ENCODE data around the gene NEURL2. TPM values are rescaled to one million over a fixed set of nuclear protein-coding genes. Genes with fewer than 3 reads are reported as not detected.
"Not testable (repeated sequence)": the region's sequence is repeated elsewhere in the genome, so short reads cannot be mapped to it uniquely, and the experiment has no call there.

Gene NEURL2
- total RNA-seq, 1 donor from 2014 or later: 1.5 TPM

DNA sequence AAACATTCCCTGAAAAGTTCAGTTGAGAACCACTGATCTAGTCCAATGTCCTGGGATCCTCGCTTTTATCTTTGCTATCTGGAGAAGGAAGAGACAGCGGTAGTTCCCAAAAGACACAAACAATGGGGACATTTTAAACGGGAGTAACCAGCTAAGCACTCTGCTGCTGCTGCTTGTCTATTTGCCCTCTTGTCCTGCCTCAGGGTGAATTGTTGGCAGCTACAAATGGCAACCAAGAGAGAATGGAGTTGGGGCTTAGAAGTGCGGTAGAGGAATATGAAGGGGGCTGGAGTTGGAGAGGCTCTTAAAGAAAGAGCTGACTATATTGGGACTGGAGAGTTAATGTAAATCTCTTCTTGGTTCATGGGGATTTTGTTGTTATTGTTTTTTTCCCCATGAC, 16.4 kb downstream of the NEURL2 start:
- intact Hi-C loops (cut with micrococcal nuclease): no loop called here

GRCh38 chr20:45874104-45874481, 16.9 kb downstream of the NEURL2 start:
- intact Hi-C loops (cut with micrococcal nuclease): not testable (repeated sequence)

- intact Hi-C loops (cut with micrococcal nuclease): no loop called here
These were observed 17.5 kb downstream of the NEURL2 start for GRCh38 chr20:45873409-45874103.

DNA sequence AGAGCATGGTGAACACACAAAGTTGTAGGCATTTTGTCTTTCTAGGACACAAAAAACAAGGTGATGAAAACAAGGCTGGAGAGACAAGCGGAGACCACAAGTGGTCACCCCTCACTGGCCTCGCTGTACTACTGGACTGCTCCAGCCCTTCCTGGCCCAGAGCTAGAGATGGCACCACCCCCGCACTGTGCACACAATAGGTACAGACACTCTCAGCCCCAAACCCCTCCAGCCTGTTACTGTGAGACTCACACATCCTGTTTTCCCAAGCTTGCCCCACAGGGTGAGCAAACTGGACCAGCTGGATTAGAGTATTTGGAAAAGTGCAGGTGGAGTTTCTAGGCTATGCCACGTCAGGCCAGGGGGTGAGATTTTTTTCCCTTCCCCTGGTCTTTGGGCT, 18.4 kb downstream of the NEURL2 start:
- intact Hi-C loops (cut with micrococcal nuclease): no loop called here

- intact Hi-C loops (cut with micrococcal nuclease): no loop called here
These were observed 23.2 kb downstream of the NEURL2 start for GRCh38 chr20:45867819-45868176.

DNA sequence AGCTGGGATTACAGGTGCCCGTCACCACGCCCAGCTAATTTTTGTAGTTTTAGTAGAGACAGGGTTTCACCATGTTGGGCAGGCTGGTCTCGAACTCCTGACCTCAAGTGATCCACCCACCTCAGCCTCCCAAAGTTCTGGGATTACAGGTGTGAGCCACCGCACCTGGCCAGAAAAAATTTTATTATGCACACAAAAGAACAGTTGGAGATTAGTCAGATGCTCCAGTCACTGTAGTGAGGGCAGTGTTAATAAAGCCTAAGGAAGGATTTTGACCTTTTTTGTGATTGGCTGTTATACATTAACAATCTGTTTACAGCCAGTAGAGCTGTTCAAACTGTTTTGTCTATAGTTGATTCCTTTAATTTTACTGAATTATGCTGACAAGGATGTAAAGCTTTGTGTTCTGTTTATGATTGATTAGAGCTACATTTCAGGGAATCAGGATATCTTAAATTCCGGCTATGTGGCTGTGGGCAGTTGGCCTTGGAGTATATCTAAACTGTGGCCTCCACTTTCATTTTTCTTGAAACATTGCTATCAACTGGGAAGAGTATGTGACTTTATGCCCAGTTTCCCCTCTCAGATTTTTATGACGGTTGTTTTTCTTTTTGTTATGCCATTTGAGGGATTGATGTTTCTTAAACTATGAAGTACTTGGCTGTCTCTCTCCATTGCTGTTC, 23.7 kb downstream of the NEURL2 start:
- intact Hi-C loops (cut with micrococcal nuclease): no loop called here

DNA sequence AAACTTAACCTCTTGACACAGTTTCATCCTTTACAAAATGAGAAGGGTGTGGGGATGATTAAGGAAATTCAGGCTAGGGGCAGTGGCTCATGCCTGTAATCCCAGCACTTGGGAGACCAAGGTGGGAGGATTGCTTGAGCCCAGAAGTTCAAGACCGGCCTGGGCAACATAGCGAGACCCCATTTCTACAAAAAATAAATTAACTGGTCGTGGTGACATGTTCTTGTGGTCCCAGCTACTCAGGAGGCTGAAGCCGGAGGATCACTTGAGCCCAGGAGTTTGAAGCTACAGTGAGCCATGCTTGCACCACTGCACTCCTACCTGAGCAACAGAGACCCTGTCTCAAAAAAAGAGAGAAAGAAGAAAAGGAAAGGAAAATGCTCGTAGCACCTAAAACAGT, 24.6 kb downstream of the NEURL2 start:
- intact Hi-C loops (cut with micrococcal nuclease): no loop called here

DNA sequence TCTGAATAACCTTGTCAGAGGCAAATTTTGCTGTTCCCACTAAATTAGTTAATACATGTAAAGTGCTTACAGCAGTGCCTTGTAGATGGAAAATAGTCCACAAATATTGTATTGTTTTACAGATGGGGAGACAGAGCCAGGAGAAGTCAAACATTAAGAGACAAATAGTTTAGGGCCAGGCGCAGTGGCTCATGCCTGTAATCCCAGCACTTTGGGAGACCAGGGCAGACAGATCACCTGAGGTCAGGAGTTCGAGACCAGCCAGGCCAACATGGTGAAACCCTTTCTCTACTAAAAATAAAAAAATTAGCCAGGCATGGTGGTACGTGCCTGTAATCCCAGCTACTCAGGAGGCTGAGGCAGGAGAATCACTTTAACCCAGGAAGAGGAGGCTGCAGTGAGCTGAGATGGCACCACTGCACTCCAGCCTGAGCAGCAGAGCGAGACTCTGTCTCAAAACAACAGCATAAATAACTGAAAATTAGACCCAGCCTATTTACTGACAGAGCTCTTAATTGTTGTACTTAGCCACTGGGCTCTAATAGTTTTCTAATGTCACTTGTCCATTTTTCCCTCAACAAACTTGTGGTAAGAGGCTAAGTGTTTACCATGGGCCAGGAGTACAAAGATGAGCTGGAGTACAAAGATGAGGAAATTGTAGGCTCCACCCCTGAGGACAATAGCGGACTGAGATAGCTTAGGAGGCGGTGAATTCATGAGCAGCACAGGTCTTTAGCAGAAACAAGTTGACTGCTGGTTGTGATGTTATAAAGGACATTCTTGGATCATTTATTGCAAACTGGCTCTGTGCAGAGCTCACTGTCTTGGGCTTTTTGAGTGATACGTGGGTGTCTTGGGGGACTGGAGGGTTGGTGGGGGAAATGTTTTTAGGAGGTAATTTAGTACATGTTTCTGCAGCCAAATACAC, 27.2 kb downstream of the NEURL2 start:
- intact Hi-C loops (cut with micrococcal nuclease): no loop called here

DNA sequence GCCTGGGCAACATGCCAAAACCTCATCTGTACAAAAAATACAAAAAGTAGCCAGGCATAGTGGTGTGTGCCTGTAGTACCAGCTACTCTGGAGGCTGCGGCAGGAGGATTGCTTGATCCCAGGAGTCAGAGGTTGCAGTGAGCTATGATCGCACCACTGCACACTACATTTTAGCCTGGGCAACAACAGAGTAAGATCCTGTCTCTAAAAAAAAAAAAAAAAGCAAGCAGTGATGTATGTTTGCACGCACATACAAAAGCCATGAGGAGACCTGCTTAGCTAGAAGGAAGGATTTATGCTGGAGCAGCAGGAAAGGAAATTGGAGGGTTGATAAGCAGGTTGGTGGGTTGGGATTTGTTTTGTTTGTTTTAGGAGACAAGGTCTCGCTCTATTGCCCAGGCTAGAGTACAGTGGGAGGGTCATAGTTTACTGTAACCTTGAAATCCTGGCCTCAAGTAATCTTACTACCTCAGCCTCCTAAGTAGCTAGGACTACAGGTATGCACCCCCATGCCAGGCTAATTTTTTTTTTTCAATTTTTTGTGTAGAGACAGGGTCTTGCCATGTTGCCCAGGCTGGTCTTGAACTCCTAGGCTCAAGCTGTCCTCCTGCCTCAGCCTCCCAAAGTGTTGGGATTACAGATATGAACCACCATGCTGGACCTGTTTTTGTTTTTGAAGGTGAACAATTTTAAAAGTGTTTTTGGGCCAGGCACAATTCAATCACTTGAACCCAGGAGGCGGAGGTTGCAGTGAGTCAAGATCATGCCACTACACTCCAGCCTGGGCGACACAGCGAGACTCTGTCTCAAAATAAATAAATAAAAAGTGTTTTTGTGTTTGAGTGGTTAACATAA, 29.6 kb downstream of the NEURL2 start:
- intact Hi-C loops (cut with micrococcal nuclease): no loop called here

DNA sequence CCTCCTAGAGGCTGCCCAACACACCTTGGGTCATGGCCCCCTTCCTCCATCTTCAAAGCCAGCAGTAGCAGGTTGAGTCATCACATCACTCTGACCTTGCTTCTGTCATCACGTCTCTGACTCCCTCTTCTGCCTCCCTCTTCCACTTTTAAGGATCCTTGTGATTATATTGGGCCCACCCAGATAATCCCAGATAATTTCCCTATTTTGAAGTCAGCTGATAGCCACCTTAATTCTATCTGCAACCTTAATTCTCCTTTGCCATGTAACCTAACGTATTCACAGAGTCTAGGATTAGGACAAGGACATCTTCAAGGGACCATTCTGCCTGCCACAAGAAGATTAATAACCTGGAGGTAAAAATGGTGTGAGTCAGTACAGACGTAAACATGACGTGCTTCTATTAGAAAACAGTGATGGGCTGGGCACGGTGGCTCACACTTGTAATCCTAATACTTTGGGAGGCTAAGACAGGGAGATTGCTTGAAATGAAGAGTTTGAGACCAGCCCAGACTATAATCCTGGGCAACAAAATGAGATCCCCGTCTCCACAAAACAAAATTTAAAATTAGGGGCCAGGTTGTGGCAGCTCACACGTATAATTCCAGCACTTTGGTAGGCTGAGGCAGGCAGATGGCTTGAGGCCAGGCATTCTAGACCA, 30.3 kb downstream of the NEURL2 start:
- intact Hi-C loops (cut with micrococcal nuclease): no loop called here

GRCh38 chr20:45859916-45860315, 31.1 kb downstream of the NEURL2 start:
- intact Hi-C loops (cut with micrococcal nuclease): loop anchor here (5.0 kb wide), 1 partner anchor 443 kb away; the partner anchor contains the start of gene PIGT

DNA sequence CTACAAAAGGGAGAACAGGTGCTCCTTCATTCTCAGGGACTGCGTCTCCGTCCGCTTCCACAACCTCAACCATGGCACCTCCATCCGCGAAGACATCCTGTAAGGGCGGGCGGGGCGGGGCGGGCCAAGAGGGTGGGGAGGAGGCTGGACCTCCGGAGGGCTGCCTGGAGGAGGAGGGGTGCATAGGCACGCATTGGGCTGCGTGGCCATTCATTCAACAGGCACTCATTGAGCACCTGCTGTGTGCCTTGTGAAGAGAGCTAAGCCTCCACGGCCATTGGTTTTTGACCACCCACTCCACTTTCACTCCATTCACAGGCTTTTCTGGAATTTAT, 33.2 kb downstream of the NEURL2 start:
- intact Hi-C loops (cut with micrococcal nuclease): loop anchor here (1.0 to 5.0 kb wide), 11 partner anchors 23 to 441 kb away; partner anchors contain the start of genes CTSA, DNTTIP1, NEURL2 and PIGT

- intact Hi-C loops (cut with micrococcal nuclease): loop anchor here (1.0 to 5.0 kb wide), 11 partner anchors 24 to 440 kb away; partner anchors contain the start of genes CTSA, DNTTIP1, NEURL2 and PIGT
These were observed 33.7 kb downstream of the NEURL2 start, which contains the start of the genes ACOT8 and ZSWIM3 for GRCh38 chr20:45857114-45857881. ACOT8 (minus strand) TSS chr20:45857392; CDS start chr20:45857315, 77 bp downstream. ZSWIM3 (plus strand) TSS chr20:45857614; CDS start chr20:45857826, 212 bp downstream.

- intact Hi-C loops (cut with micrococcal nuclease): no loop called here
These were observed 37.5 kb downstream of the NEURL2 start for GRCh38 chr20:45853484-45853883.

GRCh38 chr20:45852326-45852725, 38.7 kb downstream of the NEURL2 start:
- intact Hi-C loops (cut with micrococcal nuclease): no loop called here

DNA sequence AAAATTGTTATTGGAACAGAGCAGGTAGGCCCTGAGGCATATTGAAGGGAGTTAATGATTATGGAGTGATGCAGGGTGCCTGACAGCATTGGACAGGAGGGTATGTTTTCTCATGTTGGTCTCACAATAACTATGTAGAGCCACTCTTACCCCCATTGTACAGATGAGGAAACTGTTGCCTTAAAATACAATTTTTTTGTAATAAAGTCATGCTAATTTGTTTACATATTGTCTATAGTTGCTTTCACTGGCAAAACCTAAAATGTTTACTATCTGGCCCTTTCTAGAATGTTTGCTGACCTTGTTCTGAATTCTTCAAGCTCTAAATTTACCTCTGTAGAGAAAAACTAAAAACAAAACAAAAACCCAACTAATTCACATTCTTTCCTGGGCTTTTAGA, 39.5 kb downstream of the NEURL2 start:
- intact Hi-C loops (cut with micrococcal nuclease): no loop called here

DNA sequence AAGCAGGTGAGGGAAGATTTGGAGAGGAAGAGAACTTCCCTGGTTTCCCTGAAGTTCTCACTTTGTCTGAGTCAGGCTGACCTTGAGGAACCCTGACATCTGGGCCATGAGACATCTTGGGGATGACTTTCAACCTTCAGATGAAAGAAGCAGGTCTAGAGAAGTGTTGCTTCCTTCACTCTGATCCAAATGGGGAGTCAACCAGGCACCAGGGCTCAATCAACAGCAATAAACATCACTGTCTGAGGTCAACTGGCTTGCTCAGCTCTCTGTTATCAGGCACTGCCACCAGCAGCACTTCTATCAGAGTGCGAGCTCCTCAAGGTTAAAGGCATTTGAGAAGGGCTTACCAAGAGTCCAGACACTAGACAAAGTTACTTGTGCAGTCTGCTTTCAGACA, 40.1 kb downstream of the NEURL2 start:
- intact Hi-C loops (cut with micrococcal nuclease): no loop called here

- intact Hi-C loops (cut with micrococcal nuclease): no loop called here
These were observed 40.8 kb downstream of the NEURL2 start for GRCh38 chr20:45850238-45850637.

- intact Hi-C loops (cut with micrococcal nuclease): no loop called here
These were observed 41.9 kb downstream of the NEURL2 start for GRCh38 chr20:45848969-45849582.

All from T-helper 1 cell treated with Interleukin-12 subunit alpha and Interleukin-12 subunit beta and Interleukin-4 antibody, amounts not matched to agents 30 ng/mL and 1 ng/mL, for 36 hours (primary cell).